ENCODE data around the gene JPH2. TPM values are rescaled to one million over a fixed set of nuclear protein-coding genes. Genes with fewer than 3 reads are reported as not detected.

JPH2 gene
- total and polyA plus RNA-seq, 4 donors = 0.09 to 1.3 (median 0.17) TPM; not detected in 1

DNA sequence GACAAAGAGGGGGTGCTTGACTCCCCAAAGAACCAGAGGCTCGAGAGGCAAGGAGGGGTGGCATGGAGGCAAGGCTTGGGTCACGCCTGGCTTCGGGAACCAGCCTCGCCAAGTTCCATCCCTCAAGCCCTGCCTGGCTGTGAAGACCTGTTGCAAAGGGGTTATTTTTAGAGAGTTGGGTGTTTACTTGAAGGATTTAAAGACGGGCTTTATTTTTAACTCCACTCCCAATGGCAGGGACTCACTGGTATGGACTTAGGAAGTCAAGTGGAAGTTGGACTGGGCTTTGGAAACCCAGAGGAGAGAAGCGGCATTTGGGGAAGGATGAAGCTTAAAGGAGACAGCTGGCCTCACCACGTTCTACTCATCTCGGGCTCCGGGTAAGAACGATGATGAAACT, 43.1 kb downstream of the JPH2 start:
- Histone ChIP-seq H3K9ac (ENCODE audit: low read depth in 1 of 2, low read length in 2 of 2) (no peak overlapping the region), H3K4me1 (ENCODE audit: control insufficient read depth in 4 of 4, insufficient read depth in 4 of 4, low read length in 3 of 4) (no peaks in the 10 kb centered on the region), H3K36me3 (ENCODE audit: control insufficient read depth in 4 of 4, insufficient read depth in 3 of 4, low read depth in 1 of 4, low read length in 3 of 4) (no peaks in the 10 kb centered on the region), H3K27ac (ENCODE audit: low read depth in 1 of 2, low read length in 2 of 2) (no peak overlapping the region), H3K4me3 (ENCODE audit: low read depth in 1 of 3, low read length in 3 of 3) (no peak overlapping the region), H3K27me3 (ENCODE audit: control insufficient read depth in 4 of 4, insufficient read depth in 4 of 4, low read length in 3 of 4) (peaks cover 0 to 2% (median 0%) of the 10 kb centered on the region in 4 donors), H3K9me3 (ENCODE audit: control insufficient read depth in 4 of 4, low read length in 3 of 4) (no peaks in the 10 kb centered on the region)
- WGBS = 86% methylated on average over 10 of the region's 10 CpGs
- no peak for TF ChIP-seq NR2F2 (IDR thresholded peaks at IDR 0.05)
- TF ChIP-seq FOXA1 (IDR thresholded peaks at IDR 0.05) = no peak
- TF ChIP-seq SP1 (IDR thresholded peaks at IDR 0.05) = no peak
- TF ChIP-seq HNF4A (conservative IDR thresholded peaks at IDR 0.05) = no peak
- TF ChIP-seq JUND (IDR thresholded peaks at IDR 0.05) = no peak
- TF ChIP-seq, protein P1, sequence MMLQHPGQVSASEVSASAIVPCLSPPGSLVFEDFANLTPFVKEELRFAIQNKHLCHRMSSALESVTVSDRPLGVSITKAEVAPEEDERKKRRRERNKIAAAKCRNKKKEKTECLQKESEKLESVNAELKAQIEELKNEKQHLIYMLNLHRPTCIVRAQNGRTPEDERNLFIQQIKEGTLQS (IDR thresholded peaks at IDR 0.05) = no peak
- TF ChIP-seq, protein P2, sequence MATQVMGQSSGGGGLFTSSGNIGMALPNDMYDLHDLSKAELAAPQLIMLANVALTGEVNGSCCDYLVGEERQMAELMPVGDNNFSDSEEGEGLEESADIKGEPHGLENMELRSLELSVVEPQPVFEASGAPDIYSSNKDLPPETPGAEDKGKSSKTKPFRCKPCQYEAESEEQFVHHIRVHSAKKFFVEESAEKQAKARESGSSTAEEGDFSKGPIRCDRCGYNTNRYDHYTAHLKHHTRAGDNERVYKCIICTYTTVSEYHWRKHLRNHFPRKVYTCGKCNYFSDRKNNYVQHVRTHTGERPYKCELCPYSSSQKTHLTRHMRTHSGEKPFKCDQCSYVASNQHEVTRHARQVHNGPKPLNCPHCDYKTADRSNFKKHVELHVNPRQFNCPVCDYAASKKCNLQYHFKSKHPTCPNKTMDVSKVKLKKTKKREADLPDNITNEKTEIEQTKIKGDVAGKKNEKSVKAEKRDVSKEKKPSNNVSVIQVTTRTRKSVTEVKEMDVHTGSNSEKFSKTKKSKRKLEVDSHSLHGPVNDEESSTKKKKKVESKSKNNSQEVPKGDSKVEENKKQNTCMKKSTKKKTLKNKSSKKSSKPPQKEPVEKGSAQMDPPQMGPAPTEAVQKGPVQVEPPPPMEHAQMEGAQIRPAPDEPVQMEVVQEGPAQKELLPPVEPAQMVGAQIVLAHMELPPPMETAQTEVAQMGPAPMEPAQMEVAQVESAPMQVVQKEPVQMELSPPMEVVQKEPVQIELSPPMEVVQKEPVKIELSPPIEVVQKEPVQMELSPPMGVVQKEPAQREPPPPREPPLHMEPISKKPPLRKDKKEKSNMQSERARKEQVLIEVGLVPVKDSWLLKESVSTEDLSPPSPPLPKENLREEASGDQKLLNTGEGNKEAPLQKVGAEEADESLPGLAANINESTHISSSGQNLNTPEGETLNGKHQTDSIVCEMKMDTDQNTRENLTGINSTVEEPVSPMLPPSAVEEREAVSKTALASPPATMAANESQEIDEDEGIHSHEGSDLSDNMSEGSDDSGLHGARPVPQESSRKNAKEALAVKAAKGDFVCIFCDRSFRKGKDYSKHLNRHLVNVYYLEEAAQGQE (IDR thresholded peaks at IDR 0.05) = no peak
- DNase-seq (ENCODE audit: low spot score) = no peak

DNA sequence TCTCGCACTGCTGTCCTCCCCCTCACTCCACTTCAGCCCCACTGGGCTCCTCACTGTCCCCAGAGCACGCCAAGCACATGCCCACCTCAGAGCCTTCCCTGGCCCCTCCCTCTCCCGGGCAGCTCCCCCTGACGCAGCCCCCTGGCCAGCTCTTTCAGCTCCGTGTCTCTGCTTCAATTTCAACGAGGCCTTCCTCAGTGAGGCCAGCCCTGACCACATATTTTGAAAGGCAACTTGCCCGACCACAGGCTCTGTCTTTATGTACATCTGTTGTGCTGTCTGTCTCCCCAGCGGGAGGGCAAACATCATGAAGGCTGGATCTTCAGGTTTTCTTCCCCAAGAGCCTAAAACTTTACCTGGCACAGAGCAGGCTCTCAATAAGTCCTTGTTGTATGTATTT, 44.6 kb downstream of the JPH2 start:
- Histone ChIP-seq H3K4me1 (ENCODE audit: control insufficient read depth in 4 of 4, insufficient read depth in 4 of 4, low read length in 3 of 4) (no peaks in the 10 kb centered on the region), H3K4me3 (ENCODE audit: low read depth in 1 of 3, low read length in 3 of 3) (no peak overlapping the region), H3K27ac (ENCODE audit: low read depth in 1 of 2, low read length in 2 of 2) (no peak overlapping the region), H3K9me3 (ENCODE audit: control insufficient read depth in 4 of 4, low read length in 3 of 4) (no peaks in the 10 kb centered on the region), H3K36me3 (ENCODE audit: control insufficient read depth in 4 of 4, insufficient read depth in 3 of 4, low read depth in 1 of 4, low read length in 3 of 4) (no peaks in the 10 kb centered on the region), H3K9ac (ENCODE audit: low read depth in 1 of 2, low read length in 2 of 2) (no peak overlapping the region), H3K27me3 (ENCODE audit: control insufficient read depth in 4 of 4, insufficient read depth in 4 of 4, low read length in 3 of 4) (peaks cover 0 to 2% (median 0%) of the 10 kb centered on the region in 4 donors)
- DNase-seq (ENCODE audit: low spot score) = no peak
- TF ChIP-seq HNF4A (conservative IDR thresholded peaks at IDR 0.05) (no peak), FOXA2 (IDR thresholded peaks at IDR 0.05) (no peak), RAD21 (IDR thresholded peaks at IDR 0.05) (no peak), EGR1 (IDR thresholded peaks at IDR 0.05; ENCODE audit: low read depth in 2 of 2) (no peak), HNF4G (IDR thresholded peaks at IDR 0.05) (no peak), NR2F2 (IDR thresholded peaks at IDR 0.05) (no peak), JUND (IDR thresholded peaks at IDR 0.05) (no peak), TAF1 (conservative IDR thresholded peaks at IDR 0.05) (no peak), RXRA (IDR thresholded peaks at IDR 0.05) (no peak)
- TF ChIP-seq, protein P3, sequence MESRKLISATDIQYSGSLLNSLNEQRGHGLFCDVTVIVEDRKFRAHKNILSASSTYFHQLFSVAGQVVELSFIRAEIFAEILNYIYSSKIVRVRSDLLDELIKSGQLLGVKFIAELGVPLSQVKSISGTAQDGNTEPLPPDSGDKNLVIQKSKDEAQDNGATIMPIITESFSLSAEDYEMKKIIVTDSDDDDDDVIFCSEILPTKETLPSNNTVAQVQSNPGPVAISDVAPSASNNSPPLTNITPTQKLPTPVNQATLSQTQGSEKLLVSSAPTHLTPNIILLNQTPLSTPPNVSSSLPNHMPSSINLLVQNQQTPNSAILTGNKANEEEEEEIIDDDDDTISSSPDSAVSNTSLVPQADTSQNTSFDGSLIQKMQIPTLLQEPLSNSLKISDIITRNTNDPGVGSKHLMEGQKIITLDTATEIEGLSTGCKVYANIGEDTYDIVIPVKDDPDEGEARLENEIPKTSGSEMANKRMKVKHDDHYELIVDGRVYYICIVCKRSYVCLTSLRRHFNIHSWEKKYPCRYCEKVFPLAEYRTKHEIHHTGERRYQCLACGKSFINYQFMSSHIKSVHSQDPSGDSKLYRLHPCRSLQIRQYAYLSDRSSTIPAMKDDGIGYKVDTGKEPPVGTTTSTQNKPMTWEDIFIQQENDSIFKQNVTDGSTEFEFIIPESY (IDR thresholded peaks at IDR 0.05) = no peak
- TF ChIP-seq, protein P2 (IDR thresholded peaks at IDR 0.05) = no peak
- TF ChIP-seq, protein P4, sequence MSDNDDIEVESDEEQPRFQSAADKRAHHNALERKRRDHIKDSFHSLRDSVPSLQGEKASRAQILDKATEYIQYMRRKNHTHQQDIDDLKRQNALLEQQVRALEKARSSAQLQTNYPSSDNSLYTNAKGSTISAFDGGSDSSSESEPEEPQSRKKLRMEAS (IDR thresholded peaks at IDR 0.05) = no peak
- WGBS = 56% methylated on average over 8 of the region's 8 CpGs
